ENCODE measurements around the gene TAF3.

DNA sequence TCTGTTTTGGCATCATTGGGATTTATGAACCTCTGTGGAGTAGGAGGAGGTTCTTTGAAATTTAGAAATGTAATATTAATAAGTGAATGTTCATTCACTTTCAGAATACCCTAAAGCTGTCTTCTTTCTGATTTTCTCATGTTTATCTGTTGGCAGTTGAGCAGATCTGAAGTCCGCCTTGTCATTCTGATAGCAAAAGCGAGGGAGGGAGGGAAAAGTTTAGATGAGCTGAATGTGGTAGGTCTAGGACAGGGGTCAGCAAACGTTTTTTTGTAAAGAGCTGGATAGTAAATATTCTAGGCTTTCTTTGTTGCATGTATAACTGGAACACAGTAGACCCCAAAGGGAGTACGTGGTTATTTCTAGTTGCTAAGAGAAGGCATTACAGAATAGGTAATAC lies 141.8 kb downstream of the TAF3 start:
- TF ChIP-seq, protein P1, sequence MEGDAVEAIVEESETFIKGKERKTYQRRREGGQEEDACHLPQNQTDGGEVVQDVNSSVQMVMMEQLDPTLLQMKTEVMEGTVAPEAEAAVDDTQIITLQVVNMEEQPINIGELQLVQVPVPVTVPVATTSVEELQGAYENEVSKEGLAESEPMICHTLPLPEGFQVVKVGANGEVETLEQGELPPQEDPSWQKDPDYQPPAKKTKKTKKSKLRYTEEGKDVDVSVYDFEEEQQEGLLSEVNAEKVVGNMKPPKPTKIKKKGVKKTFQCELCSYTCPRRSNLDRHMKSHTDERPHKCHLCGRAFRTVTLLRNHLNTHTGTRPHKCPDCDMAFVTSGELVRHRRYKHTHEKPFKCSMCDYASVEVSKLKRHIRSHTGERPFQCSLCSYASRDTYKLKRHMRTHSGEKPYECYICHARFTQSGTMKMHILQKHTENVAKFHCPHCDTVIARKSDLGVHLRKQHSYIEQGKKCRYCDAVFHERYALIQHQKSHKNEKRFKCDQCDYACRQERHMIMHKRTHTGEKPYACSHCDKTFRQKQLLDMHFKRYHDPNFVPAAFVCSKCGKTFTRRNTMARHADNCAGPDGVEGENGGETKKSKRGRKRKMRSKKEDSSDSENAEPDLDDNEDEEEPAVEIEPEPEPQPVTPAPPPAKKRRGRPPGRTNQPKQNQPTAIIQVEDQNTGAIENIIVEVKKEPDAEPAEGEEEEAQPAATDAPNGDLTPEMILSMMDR (IDR thresholded peaks at IDR 0.05; ENCODE audit: insufficient read depth, low read length, poor library complexity, severe bottlenecking): no peak
- TF ChIP-seq EZH2phosphoT487 (conservative IDR thresholded peaks at IDR 0.05; ENCODE audit: low read length): no peak

Measured in SU-DHL-6 (cell line).